ENCODE results near the gene SLC27A5. TPM values are rescaled to one million over a fixed set of nuclear protein-coding genes. Genes with fewer than 3 reads are reported as not detected.
"Not testable (repeated sequence)": the region's sequence is repeated elsewhere in the genome, so short reads cannot be mapped to it uniquely, and the experiment has no call there.

The SLC27A5 gene
- total RNA-seq, 1 donor from 2014 or later: 14.8 TPM

DNA sequence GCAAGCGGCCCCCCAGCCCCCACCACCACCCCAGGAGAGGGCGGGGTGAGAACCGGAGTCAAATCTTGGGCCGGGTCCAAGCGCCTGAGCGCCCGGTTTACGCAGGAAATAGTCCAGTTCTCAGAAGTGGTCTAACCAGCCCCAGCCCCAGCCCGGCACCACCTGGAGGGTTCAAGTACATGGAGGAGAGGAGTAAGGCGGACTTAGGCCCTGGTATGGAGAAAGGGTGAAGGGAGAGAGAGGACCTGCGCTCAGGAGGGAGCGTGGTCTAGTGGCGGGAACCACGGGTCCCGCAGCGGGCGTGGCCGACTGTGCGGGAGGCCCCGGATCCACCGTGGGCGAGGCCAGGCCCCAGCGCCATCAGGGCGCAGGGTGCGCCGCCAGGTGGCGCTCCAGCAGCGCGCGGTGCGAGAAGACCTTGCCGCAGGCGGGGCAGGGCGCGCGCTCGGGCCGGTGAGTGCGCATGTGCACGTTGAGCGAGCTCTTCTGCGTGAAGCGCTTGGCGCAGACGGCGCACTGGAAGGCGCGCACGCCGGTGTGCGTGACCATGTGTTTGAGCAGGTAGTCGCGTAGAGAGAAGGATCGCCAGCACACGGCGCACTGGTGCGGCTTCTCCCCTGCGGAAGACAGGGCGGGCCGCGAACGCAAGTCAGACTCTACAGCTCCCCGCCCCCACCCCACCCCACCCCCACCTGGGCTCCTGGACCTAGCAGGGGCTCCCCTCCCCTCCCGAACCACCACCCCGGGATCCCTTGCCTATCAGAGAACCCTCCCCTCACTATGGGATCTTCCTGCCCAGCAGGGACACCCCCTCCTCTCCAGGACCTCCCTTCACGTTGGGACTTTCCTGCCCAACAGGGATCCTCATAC lies 2.1 kb upstream of the SLC27A5 start:
- H3K4me3 ChIP-seq (ENCODE audit: low read depth, low read length): peak overlapping the region; percentile 66
- peak; percentile 6 for DNase-seq (ENCODE audit: low read depth)
- TF ChIP-seq, protein P1, sequence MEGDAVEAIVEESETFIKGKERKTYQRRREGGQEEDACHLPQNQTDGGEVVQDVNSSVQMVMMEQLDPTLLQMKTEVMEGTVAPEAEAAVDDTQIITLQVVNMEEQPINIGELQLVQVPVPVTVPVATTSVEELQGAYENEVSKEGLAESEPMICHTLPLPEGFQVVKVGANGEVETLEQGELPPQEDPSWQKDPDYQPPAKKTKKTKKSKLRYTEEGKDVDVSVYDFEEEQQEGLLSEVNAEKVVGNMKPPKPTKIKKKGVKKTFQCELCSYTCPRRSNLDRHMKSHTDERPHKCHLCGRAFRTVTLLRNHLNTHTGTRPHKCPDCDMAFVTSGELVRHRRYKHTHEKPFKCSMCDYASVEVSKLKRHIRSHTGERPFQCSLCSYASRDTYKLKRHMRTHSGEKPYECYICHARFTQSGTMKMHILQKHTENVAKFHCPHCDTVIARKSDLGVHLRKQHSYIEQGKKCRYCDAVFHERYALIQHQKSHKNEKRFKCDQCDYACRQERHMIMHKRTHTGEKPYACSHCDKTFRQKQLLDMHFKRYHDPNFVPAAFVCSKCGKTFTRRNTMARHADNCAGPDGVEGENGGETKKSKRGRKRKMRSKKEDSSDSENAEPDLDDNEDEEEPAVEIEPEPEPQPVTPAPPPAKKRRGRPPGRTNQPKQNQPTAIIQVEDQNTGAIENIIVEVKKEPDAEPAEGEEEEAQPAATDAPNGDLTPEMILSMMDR (conservative IDR thresholded peaks at IDR 0.05; ENCODE audit: low read depth, low read length): peak; percentile 83

DNA sequence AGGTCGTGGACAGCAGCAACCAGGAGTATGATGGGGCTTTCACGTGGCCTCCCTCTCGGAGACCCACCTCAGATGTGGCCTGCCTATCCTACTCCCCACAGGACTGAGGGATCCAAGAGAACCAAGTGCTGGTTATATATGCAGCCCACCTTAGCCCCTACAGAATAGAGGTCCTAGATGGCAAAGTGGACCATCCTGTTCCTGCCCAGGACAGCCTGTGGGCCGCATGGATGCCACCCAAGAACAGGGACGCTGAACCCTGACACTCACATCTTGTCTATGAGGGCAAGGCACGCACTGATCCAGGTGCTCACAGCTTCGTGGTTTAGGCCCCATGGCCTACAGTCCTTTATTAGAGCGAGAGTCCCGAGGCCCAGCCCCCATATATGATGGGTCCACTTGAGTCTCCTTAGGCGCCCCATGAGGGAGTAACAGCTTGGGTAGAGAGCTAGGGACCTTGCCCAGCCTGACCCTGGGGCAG lies 1.5 kb upstream of the SLC27A5 start:
- peak overlapping the region; percentile 66 for H3K4me3 ChIP-seq (ENCODE audit: low read depth, low read length)
- no peak for DNase-seq (ENCODE audit: low read depth)
- TF ChIP-seq, protein P1 (conservative IDR thresholded peaks at IDR 0.05; ENCODE audit: low read depth, low read length): no peak

DNA sequence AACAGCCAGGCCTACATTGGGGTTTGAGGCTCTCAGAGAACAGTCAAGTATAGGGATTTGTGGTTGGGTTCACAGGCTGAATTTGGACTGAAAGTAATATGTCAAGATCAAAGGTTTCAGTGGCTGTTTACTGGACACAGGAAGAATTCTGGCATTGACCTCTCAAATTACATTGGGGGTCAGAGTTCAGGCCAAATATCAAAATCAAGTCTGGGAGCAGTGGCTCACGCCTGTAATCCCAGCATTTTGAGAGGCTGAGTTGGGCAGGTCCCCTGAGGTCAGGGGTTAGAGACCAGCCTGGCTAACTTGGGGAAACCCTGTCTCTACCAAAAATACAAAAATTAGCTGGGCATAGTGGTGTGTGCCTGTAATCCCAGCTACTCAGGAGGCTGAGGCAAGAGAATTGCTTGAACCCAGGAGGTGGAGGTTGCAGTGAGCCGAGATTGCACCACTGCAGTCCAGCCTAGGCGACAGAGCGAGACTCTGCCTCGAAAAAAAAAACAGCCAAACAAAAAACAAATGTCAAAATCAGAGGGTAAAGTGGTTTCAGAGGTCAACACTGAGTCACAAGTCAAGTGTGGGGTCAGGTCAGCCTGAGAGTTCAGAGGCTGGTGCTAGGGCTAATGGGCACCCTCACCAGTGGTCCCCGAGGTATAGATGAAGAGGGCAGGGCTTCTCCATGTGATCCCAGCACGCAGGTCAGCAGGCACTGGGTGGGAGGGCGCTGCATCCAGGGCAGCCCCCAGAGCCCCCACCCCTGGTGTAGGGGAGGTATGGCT lies 1.5 kb downstream of the SLC27A5 start:
- TF ChIP-seq, protein P1 (conservative IDR thresholded peaks at IDR 0.05; ENCODE audit: low read depth, low read length): no peak
- H3K4me3 ChIP-seq (ENCODE audit: low read depth, low read length): no peak overlapping the region
- no peak for DNase-seq (ENCODE audit: low read depth)

DNA sequence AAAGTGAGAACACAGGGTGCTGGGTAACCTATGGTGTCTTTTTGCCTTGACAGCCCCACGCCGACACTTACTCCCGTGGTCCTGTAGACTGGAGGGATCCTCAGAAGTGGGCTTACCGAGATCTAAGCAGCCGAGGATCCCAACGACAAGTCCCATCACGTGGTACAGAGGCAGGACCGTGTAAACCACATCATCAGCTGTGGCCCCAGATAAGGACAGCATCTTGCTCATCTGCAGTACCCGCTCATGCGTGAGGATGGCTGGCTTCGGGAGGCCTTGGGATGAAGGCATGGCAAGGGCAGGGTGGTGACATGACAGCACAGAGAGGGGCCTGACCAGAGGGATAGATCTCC lies 2.1 kb downstream of the SLC27A5 start:
- no peak for DNase-seq (ENCODE audit: low read depth)
- TF ChIP-seq, protein P1 (conservative IDR thresholded peaks at IDR 0.05; ENCODE audit: low read depth, low read length): no peak
- H3K4me3 ChIP-seq (ENCODE audit: low read depth, low read length): no peak overlapping the region

DNA sequence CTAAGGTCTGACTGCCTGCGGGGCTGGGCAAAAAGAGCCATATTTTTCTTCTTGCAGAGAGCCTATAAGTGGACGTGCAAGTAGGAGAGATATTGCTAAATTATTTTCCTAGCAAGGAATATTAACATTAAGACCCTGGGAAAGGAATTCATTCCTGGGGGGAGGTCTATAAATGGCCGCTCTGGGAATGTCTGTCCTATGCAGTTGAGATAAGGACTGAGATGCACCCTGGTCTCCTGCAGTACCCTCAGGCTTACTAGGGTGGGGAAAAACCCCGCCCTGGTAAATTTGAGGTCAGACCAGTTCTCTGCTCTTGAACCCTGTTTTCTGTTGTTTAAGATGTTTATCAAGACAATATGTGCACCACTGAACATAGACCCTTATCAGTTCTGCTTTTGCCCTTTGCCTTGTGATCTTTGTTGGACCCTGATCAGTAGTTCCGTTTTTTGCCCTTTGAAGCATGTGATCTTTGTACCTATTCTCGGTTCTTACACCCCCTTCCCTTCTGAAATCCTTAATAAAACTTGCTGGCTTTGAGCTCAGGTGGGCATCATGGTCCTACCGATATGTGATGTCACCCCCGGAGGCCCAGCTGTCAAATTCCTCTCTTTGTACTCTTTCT lies 4.1 kb downstream of the SLC27A5 start:
- not testable (repeated sequence) for H3K4me3 ChIP-seq (ENCODE audit: low read depth, low read length); DNase-seq (ENCODE audit: low read depth)

DNA sequence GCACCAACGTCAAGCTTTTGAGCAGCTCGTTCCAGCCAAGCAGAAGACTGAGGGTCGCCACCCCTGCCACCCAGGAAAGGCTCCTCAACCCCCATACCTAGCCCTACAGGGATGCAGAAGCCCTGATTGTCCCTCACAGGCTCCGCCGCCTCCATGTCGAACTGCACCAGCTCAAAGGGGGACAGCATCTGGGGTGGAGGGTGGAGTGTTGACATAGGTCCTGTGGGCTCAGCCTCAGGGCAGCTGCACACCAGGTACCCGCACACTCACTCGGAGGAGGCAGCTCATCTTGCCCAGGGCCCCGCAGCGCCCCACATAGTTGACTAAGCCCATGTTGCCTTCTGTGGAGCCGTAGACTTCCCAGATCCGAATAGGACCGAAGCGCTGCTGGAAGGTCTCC lies 11.6 kb downstream of the SLC27A5 start:
- H3K4me3 ChIP-seq (ENCODE audit: low read depth, low read length): peak overlapping the region; percentile 75
- TF ChIP-seq, protein P1 (conservative IDR thresholded peaks at IDR 0.05; ENCODE audit: low read depth, low read length): no peak
- DNase-seq (ENCODE audit: low read depth): no peak
